GM13976 (cell line): ENCODE measurements around the gene GASK1A.

Experiments
- DNase-seq: peaks from one replicate; pipeline ENCODE4 v3.0.0; 2012; ENCODE audit warnings: low spot score
- CTCF ChIP-seq: IDR thresholded peaks from 2 replicates; pipeline ENCODE4 v1.5.1; 2012; ENCODE audit warnings: borderline replicate concordance, mild to moderate bottlenecking; ENCODE audit not compliant: insufficient read depth; ENCODE audit errors: extremely low read depth, missing control alignments, control extremely low read depth
- in situ Hi-C: fragments of 300-500 bp; cut with MboI; formaldehyde crosslinking; loops from one replicate; pipeline ENCODE4 v1.12.0; 2022; ENCODE audit warnings: low sequenced_read_pairs, mixed read lengths, inconsistent platforms; ENCODE audit not compliant: unreplicated experiment

The GASK1A gene

GRCh38 chr3:43094851-43095250, 115.7 kb downstream of the GASK1A start:
- in situ Hi-C loops, result no loop called here
- no peak for TF ChIP-seq CTCF
- no peak for DNase-seq

- DNase-seq, result no peak
- TF ChIP-seq CTCF, result no peak
- in situ Hi-C loops, result no loop called here
These were observed 116.3 kb downstream of the GASK1A start for GRCh38 chr3:43095370-43095769.

GRCh38 chr3:43096761-43097160, 117.7 kb downstream of the GASK1A start:
- in situ Hi-C loops, result no loop called here
- TF ChIP-seq CTCF, result no peak
- no peak for DNase-seq

GRCh38 chr3:43097400-43098080, 118.4 kb downstream of the GASK1A start:
- in situ Hi-C loops, result no loop called here
- no peak for TF ChIP-seq CTCF
- DNase-seq, result no peak

- in situ Hi-C loops, result no loop called here
- TF ChIP-seq CTCF, result no peak
These were observed 119.7 kb downstream of the GASK1A start for GRCh38 chr3:43098761-43099160.

GRCh38 chr3:43102773-43103480, 123.8 kb downstream of the GASK1A start:
- TF ChIP-seq CTCF, result no peak
- no peak for DNase-seq
- in situ Hi-C loops, result no loop called here

More at GRCh38 chr3:43098761-43099160, 119.7 kb downstream of the GASK1A start:
- DNase-seq, result no peak
